Mesenchymal stem cell (in vitro differentiated cells and primary cell): ENCODE measurements around the gene ARHGAP21.
A peak's percentile ranks its signal among the peaks of the same experiment; 100 is the strongest.

Experiments
- DNase-seq: peaks from one replicate; pipeline ENCODE4 v3.0.0-alpha.2; 2013
- H2AFZ ChIP-seq: one replicate; pipeline ENCODE4 v1.6.1; 2013; ENCODE audit warnings: low read depth, mild to moderate bottlenecking, control low read depth, inconsistent platforms, low read length, moderate library complexity
- H2AK5ac ChIP-seq: 2 replicates; pipeline ENCODE4 v1.6.1; 2013; ENCODE audit warnings: low read length, moderate library complexity, mild to moderate bottlenecking, inconsistent platforms; ENCODE audit not compliant: severe bottlenecking
- H2BK120ac ChIP-seq: one replicate; pipeline ENCODE4 v1.6.1; 2013; ENCODE audit warnings: low read depth, mild to moderate bottlenecking, inconsistent platforms, low read length, moderate library complexity
- H2BK12ac ChIP-seq, 2 experiments: one replicate each; pipeline ENCODE4 v1.6.1; 2013; ENCODE audit warnings: inconsistent platforms in 2 of 2, low read length in 2 of 2, mild to moderate bottlenecking in 2 of 2, moderate library complexity in 2 of 2, control low read depth in 1 of 2
- H2BK15ac ChIP-seq: one replicate; pipeline ENCODE4 v1.6.1; 2013; ENCODE audit warnings: mild to moderate bottlenecking, low read depth, inconsistent platforms; ENCODE audit not compliant: poor library complexity, severe bottlenecking
- H2BK5ac ChIP-seq: 2 replicates; pipeline ENCODE4 v1.6.1; 2013; ENCODE audit warnings: low read depth, mild to moderate bottlenecking, low read length, control low read depth, inconsistent platforms; ENCODE audit not compliant: poor library complexity, severe bottlenecking
- H3K14ac ChIP-seq, 2 experiments: one replicate each; pipeline ENCODE4 v1.6.1; 2013; ENCODE audit warnings: inconsistent platforms in 2 of 2, low read length in 2 of 2, control low read depth in 1 of 2, mild to moderate bottlenecking in 1 of 2, moderate library complexity in 1 of 2
- H3K18ac ChIP-seq, 2 experiments: one replicate each; pipeline ENCODE4 v1.6.1; 2013; ENCODE audit warnings: inconsistent platforms in 2 of 2, low read length in 2 of 2, control low read depth in 1 of 2, low read depth in 1 of 2, mild to moderate bottlenecking in 1 of 2
- H3K23ac ChIP-seq, 2 experiments: one replicate each; pipeline ENCODE4 v1.6.1; 2013; ENCODE audit warnings: inconsistent platforms in 2 of 2, low read length in 2 of 2, mild to moderate bottlenecking in 2 of 2, moderate library complexity in 2 of 2, control low read depth in 1 of 2
- H3K27ac ChIP-seq: 2 replicates; pipeline ENCODE4 v1.5.1; 2013; ENCODE audit warnings: mild to moderate bottlenecking, moderate library complexity, low read length, control low read depth, inconsistent platforms; ENCODE audit not compliant: poor library complexity, severe bottlenecking
- H3K27me3 ChIP-seq, 2 experiments: 2 replicates each; pipeline versions ENCODE4 v1.6.1 to v1.7.0; 2013; ENCODE audit warnings: low read length in 2 of 2, mild to moderate bottlenecking in 2 of 2, moderate library complexity in 2 of 2, control low read depth in 1 of 2, inconsistent platforms in 1 of 2; ENCODE audit not compliant: control insufficient read depth in 1 of 2, insufficient read depth in 1 of 2
- H3K36me3 ChIP-seq, 2 experiments: 2 replicates each; pipeline versions ENCODE4 v1.6.1 to v1.7.0; 2013; ENCODE audit warnings: low read length in 2 of 2, control low read depth in 1 of 2, inconsistent platforms in 1 of 2, low read depth in 1 of 2, mild to moderate bottlenecking in 1 of 2; ENCODE audit not compliant: insufficient read depth in 2 of 2, control insufficient read depth in 1 of 2
- H3K4ac ChIP-seq, 2 experiments: one replicate each; pipeline ENCODE4 v1.6.1; 2013; ENCODE audit warnings: inconsistent platforms in 2 of 2, low read length in 2 of 2, mild to moderate bottlenecking in 2 of 2, moderate library complexity in 2 of 2, control low read depth in 1 of 2, low read depth in 1 of 2
- H3K4me1 ChIP-seq: 2 replicates; pipeline ENCODE4 v1.6.1; 2013; ENCODE audit warnings: low read depth, low read length, control low read depth; ENCODE audit not compliant: control insufficient read depth, insufficient read depth
- H3K4me2 ChIP-seq: 2 replicates; pipeline ENCODE4 v1.6.1; 2013; ENCODE audit warnings: low read length, mild to moderate bottlenecking, inconsistent platforms; ENCODE audit not compliant: poor library complexity, severe bottlenecking
- H3K4me3 ChIP-seq, 2 experiments: 2 replicates each; pipeline versions ENCODE4 v1.5.1 to v1.7.0; 2013; ENCODE audit warnings: low read length in 2 of 2, mild to moderate bottlenecking in 2 of 2, control low read depth in 1 of 2, low read depth in 1 of 2; ENCODE audit not compliant: insufficient read depth in 1 of 2
- H3K79me1 ChIP-seq: replicated peaks from 2 replicates; pipeline ENCODE4 v1.6.1; 2013; ENCODE audit warnings: mild to moderate bottlenecking, control low read depth, low read length, inconsistent platforms; ENCODE audit not compliant: poor library complexity, severe bottlenecking
- H3K9ac ChIP-seq: 2 replicates; pipeline ENCODE4 v1.7.0; 2013; ENCODE audit warnings: mild to moderate bottlenecking, low read length, moderate library complexity
- H3K9me3 ChIP-seq: 2 replicates; pipeline ENCODE4 v1.7.0; 2013; ENCODE audit warnings: mild to moderate bottlenecking, low read length; ENCODE audit not compliant: control insufficient read depth
- H4K8ac ChIP-seq: one replicate; pipeline ENCODE4 v1.6.1; 2013; ENCODE audit warnings: inconsistent platforms, mild to moderate bottlenecking, low read length, moderate library complexity
- H4K91ac ChIP-seq: one replicate; pipeline ENCODE4 v1.6.1; 2013; ENCODE audit warnings: mild to moderate bottlenecking, low read length, inconsistent platforms
- WGBS: methylation state at CpG from one replicate; pipeline ENCODE4 v1.1.7; 2013; ENCODE audit warnings: mixed read lengths; 5-methylcytosine and 5-hydroxymethylcytosine counted together

ARHGAP21 gene

DNA sequence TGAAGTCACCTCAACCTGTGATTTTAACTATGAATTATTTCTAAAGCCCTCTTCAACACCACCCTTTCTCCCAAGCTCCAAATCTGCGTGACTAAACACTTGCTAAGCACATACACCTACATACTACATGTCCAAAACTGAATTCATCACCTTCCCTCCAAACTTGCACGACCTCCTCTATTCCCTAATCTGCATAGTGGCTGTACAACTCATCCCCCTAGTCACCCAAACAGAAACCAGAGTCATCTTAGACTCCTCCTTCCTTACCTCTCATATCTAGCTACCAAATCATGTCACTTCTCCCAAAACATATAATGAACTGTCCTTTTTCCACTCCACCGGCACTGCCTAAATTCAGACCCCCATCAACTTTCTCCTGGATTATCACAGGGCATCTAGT is 16.2 kb downstream of the ARHGAP21 start:
- H3K79me1 ChIP-seq = peaks cover 4% of the 10 kb centered on the region
- no peak overlapping the region for H2BK15ac ChIP-seq
- no peak overlapping the region for H2AK5ac ChIP-seq
- peaks cover 0 to 5% of the 10 kb centered on the region in 2 experiments for H3K36me3 ChIP-seq
- peaks cover 2% of the 10 kb centered on the region for H3K4me1 ChIP-seq
- H3K18ac ChIP-seq = peak overlapping the region in 1 of 2 experiments; percentile 50
- H2BK5ac ChIP-seq = no peak overlapping the region
- H3K14ac ChIP-seq = no peak overlapping the region
- H3K4me2 ChIP-seq = no peak overlapping the region
- no peak overlapping the region for H3K27ac ChIP-seq
- no peak overlapping the region for H2BK120ac ChIP-seq
- no peak overlapping the region for H3K4me3 ChIP-seq
- H3K27me3 ChIP-seq = no peaks in the 10 kb centered on the region
- H4K91ac ChIP-seq = no peak overlapping the region
- peak overlapping the region; percentile 4 for H3K9ac ChIP-seq
- H2BK12ac ChIP-seq = no peak overlapping the region
- H3K9me3 ChIP-seq = no peaks in the 10 kb centered on the region
- no peak overlapping the region for H4K8ac ChIP-seq
- no peak overlapping the region for H2AFZ ChIP-seq
- WGBS = 93% methylated on average over 3 of the region's 3 CpGs
- H3K23ac ChIP-seq = no peak overlapping the region
- no peak for DNase-seq
- H3K4ac ChIP-seq = no peak overlapping the region

DNA sequence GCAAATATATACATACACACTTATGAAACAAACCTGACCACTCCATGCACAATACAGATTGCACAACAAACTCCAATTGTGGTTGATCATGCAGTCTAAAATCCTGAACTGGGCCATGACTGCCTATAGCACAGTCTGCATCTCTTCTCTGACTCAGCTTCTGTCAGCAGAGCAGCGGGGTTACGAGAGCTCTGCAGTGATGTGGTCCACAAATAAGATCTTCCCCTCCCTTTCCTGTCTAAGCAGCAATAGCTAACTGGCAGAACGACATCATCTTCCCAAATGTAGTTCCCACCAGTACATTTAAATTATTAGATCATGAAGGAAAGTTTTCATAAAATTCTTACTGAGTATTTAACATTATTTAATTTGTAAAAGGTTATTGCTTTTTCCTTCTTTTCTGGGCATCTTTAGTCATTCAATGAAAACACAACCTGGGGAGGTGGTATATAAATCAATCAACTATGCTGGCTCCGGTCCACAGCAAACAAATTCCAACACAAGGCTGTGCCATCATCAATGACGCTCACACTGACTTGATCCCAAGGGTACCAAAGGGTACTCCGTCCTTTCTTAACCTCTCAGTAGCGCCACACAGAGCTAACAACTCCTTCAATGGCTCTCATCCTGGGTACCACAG is 17.1 kb downstream of the ARHGAP21 start:
- Histone ChIP-seq H2BK15ac (peak overlapping the region; percentile 19), H4K91ac (peak overlapping the region; percentile 34), H3K4me3 (no peak overlapping the region), H3K36me3 (peaks cover 0 to 7% of the 10 kb centered on the region in 2 experiments), H3K4ac (no peak overlapping the region), H3K27ac (peak overlapping the region; percentile 22), H4K8ac (no peak overlapping the region), H3K4me1 (peaks cover 2% of the 10 kb centered on the region), H3K18ac (peak overlapping the region in 1 of 2 experiments; percentile 41), H2BK5ac (no peak overlapping the region), H3K27me3 (no peaks in the 10 kb centered on the region), H3K9me3 (no peaks in the 10 kb centered on the region), H2AFZ (no peak overlapping the region), H3K9ac (peak overlapping the region; percentile 29), H3K4me2 (no peak overlapping the region), H3K23ac (no peak overlapping the region), H2AK5ac (no peak overlapping the region), H3K79me1 (peaks cover 2% of the 10 kb centered on the region), H2BK12ac (no peak overlapping the region), H2BK120ac (no peak overlapping the region), H3K14ac (no peak overlapping the region)
- DNase-seq = peak; percentile 96
- WGBS = 48% methylated on average over 6 of the region's 7 CpGs

DNA sequence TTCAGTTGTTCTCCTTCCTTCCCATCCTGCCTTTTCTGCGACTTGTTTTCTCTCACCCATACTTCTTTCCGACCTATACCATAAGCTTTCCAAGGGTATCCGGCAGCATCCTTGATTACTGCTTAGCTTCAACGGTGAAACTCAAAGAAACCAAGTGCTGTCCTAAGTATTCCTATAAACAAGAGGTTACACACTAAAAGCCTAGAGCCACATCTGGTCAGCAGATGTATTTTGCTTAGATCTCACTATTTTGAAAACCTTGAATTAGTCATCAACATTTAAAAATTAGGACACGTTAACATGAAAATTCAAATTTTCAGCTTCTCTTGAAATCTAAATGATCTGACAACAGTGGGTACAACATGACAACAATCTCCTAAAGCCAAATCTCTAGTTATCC is 20.0 kb downstream of the ARHGAP21 start:
- Histone ChIP-seq H2BK5ac (no peak overlapping the region), H3K14ac (no peak overlapping the region), H3K27ac (no peak overlapping the region), H3K18ac (peak overlapping the region in 1 of 2 experiments; percentile 47), H2AFZ (no peak overlapping the region), H2BK12ac (no peak overlapping the region), H3K36me3 (peaks cover 0 to 17% of the 10 kb centered on the region in 2 experiments), H4K91ac (no peak overlapping the region), H3K4me2 (no peak overlapping the region), H3K23ac (no peak overlapping the region), H3K9ac (peak overlapping the region; percentile 62), H3K27me3 (no peaks in the 10 kb centered on the region), H2BK120ac (no peak overlapping the region), H4K8ac (no peak overlapping the region), H3K79me1 (peaks cover 10% of the 10 kb centered on the region), H2BK15ac (no peak overlapping the region), H2AK5ac (no peak overlapping the region), H3K4ac (no peak overlapping the region), H3K9me3 (no peaks in the 10 kb centered on the region), H3K4me3 (peak overlapping the region in 1 of 2 experiments; percentile 41), H3K4me1 (peaks cover 8% of the 10 kb centered on the region)
- 63% methylated on average over 5 of the region's 5 CpGs for WGBS
- peak; percentile 56 for DNase-seq

DNA sequence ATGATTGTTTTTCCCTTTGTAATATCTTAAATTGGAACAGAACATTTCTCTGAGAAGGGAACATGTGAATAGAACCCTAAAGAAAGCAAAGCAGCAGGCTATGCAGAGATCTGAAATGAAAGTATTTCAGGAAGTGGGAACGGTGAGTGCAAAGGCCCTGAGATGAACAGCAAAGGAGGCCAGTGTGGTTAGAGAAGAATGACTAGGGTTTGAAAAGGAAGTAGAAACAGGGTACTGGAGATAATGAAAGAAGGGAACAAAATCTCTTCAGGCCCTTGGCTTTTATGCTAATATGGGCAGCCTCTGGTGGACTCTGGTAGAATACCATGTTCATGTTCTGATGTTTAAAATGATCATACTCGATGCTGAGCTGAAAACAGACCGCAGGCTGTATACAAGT is 22.2 kb downstream of the ARHGAP21 start:
- Histone ChIP-seq H3K18ac (no peak overlapping the region), H2BK5ac (no peak overlapping the region), H3K9ac (peak overlapping the region; percentile 22), H3K36me3 (peaks cover 0 to 16% of the 10 kb centered on the region in 2 experiments), H3K27me3 (no peaks in the 10 kb centered on the region), H3K14ac (no peak overlapping the region), H3K27ac (no peak overlapping the region), H4K8ac (no peak overlapping the region), H3K79me1 (peaks cover 12% of the 10 kb centered on the region), H2AFZ (no peak overlapping the region), H3K4me3 (no peak overlapping the region), H3K4ac (no peak overlapping the region), H4K91ac (no peak overlapping the region), H3K4me1 (peaks cover 6% of the 10 kb centered on the region), H2BK120ac (no peak overlapping the region), H2AK5ac (no peak overlapping the region), H2BK12ac (no peak overlapping the region), H3K23ac (no peak overlapping the region), H3K4me2 (no peak overlapping the region), H2BK15ac (no peak overlapping the region), H3K9me3 (no peaks in the 10 kb centered on the region)
- DNase-seq = peak; percentile 42
- WGBS = 86% methylated on average over 3 of the region's 3 CpGs
